Prostate gland (tissue), 2 donors: ENCODE data around the gene LEPR.

Source experiments
- POLR2A ChIP-seq: fragments of 450-650 bp; IDR thresholded peaks from one replicate; pipeline ENCODE4 v1.6.1; 2016; ENCODE audit warnings: antibody characterized with exemption, mild to moderate bottlenecking
- TF ChIP-seq, protein P1 (sequence below), 4 experiments: fragments of 200-600 bp in 2 of 4; fragments of 450-650 bp in 2 of 4; sonication (generic) in 2 of 4; IDR thresholded peaks; 1 replicate in 3 of 4; 2 replicates in 1 of 4; pipeline ENCODE4 v1.5.1; 2016 to 2019; ENCODE audit warnings: antibody characterized with exemption in 4 of 4, mild to moderate bottlenecking in 2 of 4, moderate library complexity in 2 of 4

- TF ChIP-seq, protein P1, sequence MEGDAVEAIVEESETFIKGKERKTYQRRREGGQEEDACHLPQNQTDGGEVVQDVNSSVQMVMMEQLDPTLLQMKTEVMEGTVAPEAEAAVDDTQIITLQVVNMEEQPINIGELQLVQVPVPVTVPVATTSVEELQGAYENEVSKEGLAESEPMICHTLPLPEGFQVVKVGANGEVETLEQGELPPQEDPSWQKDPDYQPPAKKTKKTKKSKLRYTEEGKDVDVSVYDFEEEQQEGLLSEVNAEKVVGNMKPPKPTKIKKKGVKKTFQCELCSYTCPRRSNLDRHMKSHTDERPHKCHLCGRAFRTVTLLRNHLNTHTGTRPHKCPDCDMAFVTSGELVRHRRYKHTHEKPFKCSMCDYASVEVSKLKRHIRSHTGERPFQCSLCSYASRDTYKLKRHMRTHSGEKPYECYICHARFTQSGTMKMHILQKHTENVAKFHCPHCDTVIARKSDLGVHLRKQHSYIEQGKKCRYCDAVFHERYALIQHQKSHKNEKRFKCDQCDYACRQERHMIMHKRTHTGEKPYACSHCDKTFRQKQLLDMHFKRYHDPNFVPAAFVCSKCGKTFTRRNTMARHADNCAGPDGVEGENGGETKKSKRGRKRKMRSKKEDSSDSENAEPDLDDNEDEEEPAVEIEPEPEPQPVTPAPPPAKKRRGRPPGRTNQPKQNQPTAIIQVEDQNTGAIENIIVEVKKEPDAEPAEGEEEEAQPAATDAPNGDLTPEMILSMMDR (IDR thresholded peaks at IDR 0.05): no peak
- no peak for TF ChIP-seq POLR2A
Measured at GRCh38 chr1:65459397-65459768, 38.9 kb downstream of the LEPR start.
